Kidney epithelial cell (primary cell): ENCODE measurements around the gene ATF1. TPM values are rescaled to one million over a fixed set of nuclear protein-coding genes. Genes with fewer than 3 reads are reported as not detected.
"Not testable (repeated sequence)": the region's sequence is repeated elsewhere in the genome, so short reads cannot be mapped to it uniquely, and the experiment has no call there.

Experiments
- DNase-seq: peaks from one replicate; pipeline ENCODE4 v3.0.0-alpha.2; 2010; ENCODE audit warnings: low read depth
- H3K27me3 ChIP-seq: 2 replicates; pipeline ENCODE4 v1.6.0; 2011; ENCODE audit warnings: low read length; ENCODE audit not compliant: control insufficient read depth, insufficient read depth
- H3K36me3 ChIP-seq: 2 replicates; pipeline ENCODE4 v1.5.1; 2011; ENCODE audit warnings: low read length; ENCODE audit not compliant: control insufficient read depth, insufficient read depth
- H3K4me3 ChIP-seq: 2 replicates; pipeline ENCODE4 v1.5.1; 2011; ENCODE audit warnings: low read depth, mild to moderate bottlenecking, control low read depth, low read length
- total RNA-seq: library from RNA; depleted of rRNA; stranded (reverse); fragments of >200 nt; gene quantifications from 2 replicates; pipeline ENCODE4 v1.2.3, GENCODE V29; 2015
- TF ChIP-seq, protein P1 (sequence below): IDR thresholded peaks from 2 replicates; pipeline ENCODE4 v1.5.1; 2011; ENCODE audit warnings: mild to moderate bottlenecking, moderate library complexity, low read length, control low read depth, inconsistent platforms; ENCODE audit not compliant: insufficient read depth, poor library complexity, severe bottlenecking

The ATF1 gene
- total RNA-seq, 1 donor from 2014 or later, result 17.3 TPM

DNA sequence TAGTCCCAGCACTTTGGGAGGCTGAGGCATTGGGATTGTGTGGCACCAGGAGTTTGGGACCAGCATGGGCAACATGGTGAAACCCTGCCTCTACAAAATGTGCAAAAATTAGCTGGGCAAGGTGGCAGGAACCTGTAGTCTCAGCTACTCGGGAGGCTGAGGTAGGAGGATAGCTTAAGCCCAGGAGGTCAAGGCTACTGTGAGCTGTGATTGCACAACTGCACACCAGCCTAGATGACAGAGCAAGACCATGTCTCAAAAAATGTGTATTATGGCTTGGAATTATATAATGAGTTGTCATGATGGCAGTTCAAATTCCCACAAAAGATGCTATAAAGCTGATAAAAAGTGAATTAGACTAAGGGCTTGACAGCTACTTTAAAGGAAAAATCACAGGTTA lies 58.2 kb downstream of the ATF1 start:
- Histone ChIP-seq H3K4me3 (no peak overlapping the region), H3K36me3 (no peaks in the 10 kb centered on the region), H3K27me3 (no peaks in the 10 kb centered on the region)
- TF ChIP-seq, protein P1, sequence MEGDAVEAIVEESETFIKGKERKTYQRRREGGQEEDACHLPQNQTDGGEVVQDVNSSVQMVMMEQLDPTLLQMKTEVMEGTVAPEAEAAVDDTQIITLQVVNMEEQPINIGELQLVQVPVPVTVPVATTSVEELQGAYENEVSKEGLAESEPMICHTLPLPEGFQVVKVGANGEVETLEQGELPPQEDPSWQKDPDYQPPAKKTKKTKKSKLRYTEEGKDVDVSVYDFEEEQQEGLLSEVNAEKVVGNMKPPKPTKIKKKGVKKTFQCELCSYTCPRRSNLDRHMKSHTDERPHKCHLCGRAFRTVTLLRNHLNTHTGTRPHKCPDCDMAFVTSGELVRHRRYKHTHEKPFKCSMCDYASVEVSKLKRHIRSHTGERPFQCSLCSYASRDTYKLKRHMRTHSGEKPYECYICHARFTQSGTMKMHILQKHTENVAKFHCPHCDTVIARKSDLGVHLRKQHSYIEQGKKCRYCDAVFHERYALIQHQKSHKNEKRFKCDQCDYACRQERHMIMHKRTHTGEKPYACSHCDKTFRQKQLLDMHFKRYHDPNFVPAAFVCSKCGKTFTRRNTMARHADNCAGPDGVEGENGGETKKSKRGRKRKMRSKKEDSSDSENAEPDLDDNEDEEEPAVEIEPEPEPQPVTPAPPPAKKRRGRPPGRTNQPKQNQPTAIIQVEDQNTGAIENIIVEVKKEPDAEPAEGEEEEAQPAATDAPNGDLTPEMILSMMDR, result no peak
- DNase-seq, result no peak

DNA sequence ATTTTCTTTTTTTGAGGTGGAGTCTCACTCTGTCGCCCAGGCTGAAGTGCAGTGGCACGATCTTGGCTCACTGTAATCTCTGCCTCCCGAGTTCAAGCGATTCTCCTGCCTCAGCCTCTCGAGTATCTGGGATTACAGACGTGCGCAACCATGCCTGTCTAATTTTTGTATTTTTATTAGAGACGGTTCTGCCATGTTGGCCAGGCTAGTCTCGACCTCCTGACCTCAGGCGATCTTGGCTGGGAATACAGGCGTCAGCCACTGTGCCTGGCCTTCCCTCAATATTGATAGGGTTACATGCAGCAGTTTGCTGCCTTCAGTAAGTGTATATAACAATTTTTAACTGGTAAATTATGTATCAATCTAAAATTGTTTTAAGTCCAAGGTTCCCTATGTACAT lies 59.8 kb downstream of the ATF1 start:
- not testable (repeated sequence) for H3K27me3 ChIP-seq, DNase-seq, H3K4me3 ChIP-seq, H3K36me3 ChIP-seq

DNA sequence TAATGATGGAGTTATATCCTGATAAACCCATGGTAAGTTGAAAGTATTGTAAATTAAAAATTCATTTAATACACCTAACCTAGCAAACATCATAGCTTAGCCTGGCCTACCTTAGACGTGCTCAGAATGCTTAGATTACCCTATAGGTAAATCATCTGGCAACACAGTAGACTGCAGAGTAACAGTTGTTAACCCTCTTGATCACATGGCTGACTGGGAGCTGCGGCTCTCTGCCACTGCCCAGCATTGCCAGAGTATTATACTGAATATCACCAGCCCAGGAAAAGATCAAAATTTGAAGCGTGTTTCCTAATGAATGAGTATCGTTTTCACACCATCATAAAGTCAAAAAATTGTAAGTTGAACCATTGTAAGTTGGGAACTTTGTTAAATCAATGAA lies 61.0 kb downstream of the ATF1 start:
- H3K36me3 ChIP-seq, result no peaks in the 10 kb centered on the region
- no peak overlapping the region for H3K4me3 ChIP-seq
- TF ChIP-seq, protein P1, result no peak
- H3K27me3 ChIP-seq, result no peaks in the 10 kb centered on the region
- DNase-seq, result no peak

DNA sequence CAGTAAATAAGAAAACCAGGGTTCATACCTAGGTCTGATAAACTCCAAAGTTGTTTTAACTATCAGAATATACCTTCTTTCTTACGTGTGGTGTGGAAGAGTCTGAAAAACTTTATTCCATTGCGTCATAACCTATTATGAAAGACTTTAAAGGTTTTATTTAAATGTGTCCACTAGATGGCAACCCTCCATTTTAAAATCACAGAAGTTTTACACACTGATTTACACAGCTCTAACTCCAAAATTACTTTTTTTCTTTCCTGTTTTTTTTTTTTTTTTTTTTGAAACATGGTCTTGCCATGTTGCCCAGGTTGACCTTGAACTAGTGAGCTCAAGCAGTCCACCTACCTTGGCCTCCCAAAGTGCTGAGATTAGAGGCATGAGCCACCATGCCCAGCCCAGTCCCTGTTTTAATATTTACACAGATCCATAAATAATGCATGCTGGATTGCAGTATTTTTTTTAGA lies 61.5 kb downstream of the ATF1 start:
- DNase-seq, result peak; percentile 28
- TF ChIP-seq, protein P1, result peak; percentile 19
- Histone ChIP-seq H3K4me3 (no peak overlapping the region), H3K36me3 (no peaks in the 10 kb centered on the region), H3K27me3 (no peaks in the 10 kb centered on the region)

DNA sequence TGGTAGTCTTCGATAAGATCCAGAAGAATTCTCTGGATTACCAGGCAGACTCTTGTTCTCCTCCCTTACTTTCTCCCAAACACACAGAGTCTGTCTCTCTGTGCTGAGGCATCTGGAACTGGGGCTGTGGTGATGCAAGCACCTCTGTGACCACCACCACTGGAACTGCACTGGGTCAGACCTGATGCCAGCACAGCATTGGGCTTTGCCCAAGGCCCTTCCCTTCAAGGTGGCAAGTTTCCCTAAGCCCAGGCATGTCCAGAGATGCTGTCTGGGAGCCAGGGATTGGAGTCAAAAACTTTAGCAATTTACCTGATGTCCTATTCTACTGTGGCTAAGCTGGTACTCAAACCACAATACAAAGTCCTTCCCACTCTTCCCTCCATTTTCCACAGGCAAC lies 64.2 kb downstream of the ATF1 start:
- DNase-seq, result no peak
- no peak overlapping the region for H3K4me3 ChIP-seq
- H3K36me3 ChIP-seq, result no peaks in the 10 kb centered on the region
- TF ChIP-seq, protein P1, result no peak
- H3K27me3 ChIP-seq, result no peaks in the 10 kb centered on the region

DNA sequence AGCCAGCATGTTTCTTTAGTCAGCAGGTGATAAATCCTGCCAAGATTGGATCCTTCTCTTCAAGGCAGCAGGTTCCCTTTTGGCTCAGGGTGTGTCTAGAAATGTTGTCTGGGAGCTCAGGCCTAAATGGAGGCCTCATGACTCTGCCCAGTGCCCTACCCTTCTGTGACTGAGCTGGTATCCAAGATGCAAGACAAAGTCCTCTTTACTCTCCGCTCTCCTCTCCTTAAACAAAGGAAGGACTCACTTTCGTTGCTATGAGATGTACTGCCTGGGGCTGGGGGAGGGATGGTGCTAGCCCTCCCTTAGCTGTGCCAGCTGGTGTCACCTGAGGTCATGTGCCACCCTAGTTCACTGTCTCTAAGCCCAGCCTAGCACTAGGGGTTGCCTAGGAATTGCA lies 65.0 kb downstream of the ATF1 start:
- no peaks in the 10 kb centered on the region for H3K27me3 ChIP-seq
- no peaks in the 10 kb centered on the region for H3K36me3 ChIP-seq
- no peak for DNase-seq
- no peak overlapping the region for H3K4me3 ChIP-seq
- TF ChIP-seq, protein P1, result no peak

DNA sequence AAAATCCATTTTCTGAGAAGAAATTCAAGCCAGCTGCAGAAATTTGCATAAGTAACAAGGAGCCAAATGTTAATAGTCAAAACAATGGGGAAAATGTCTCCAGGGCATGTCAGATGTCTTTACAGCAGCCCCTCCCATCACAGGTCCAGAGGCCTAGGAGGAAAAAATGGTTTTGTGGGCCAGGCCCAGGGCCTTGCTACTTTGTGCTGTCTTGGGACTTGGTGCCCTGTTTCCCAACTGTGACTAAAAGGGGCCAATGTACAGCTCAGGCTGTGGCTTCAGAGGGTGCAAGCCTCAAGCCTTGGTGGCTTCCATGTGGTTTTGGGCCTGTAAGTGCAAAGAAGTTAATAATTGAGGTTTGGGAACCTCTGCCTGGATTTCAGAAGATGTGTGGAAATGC lies 69.9 kb downstream of the ATF1 start:
- not testable (repeated sequence) for DNase-seq, H3K36me3 ChIP-seq, H3K27me3 ChIP-seq, H3K4me3 ChIP-seq
